Measurements from ENCODE around the gene ADCY3. TPM values are rescaled to one million over a fixed set of nuclear protein-coding genes. Genes with fewer than 3 reads are reported as not detected.

ADCY3 gene
- total and polyA plus RNA-seq, 9 of the 15 experiments (the other 6 are each of a cell fraction or from before 2014, with no cell fraction given), result 1.5 to 54.8 (median 26.3) TPM

GRCh38 chr2:24792874-24793760, 126.9 kb downstream of the ADCY3 start, which contains the start of the genes CENPO and PTRHD1 (continued):
- TF ChIP-seq, protein P1, sequence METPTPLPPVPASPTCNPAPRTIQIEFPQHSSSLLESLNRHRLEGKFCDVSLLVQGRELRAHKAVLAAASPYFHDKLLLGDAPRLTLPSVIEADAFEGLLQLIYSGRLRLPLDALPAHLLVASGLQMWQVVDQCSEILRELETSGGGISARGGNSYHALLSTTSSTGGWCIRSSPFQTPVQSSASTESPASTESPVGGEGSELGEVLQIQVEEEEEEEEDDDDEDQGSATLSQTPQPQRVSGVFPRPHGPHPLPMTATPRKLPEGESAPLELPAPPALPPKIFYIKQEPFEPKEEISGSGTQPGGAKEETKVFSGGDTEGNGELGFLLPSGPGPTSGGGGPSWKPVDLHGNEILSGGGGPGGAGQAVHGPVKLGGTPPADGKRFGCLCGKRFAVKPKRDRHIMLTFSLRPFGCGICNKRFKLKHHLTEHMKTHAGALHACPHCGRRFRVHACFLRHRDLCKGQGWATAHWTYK (CRISPR knock-in tag; IDR thresholded peaks at IDR 0.05), result no peak; the same call in 1 of the 2 replicates
- TF ChIP-seq RHOXF2B (CRISPR knock-in tag; conservative IDR thresholded peaks at IDR 0.05) (no peak), ZNF589 (CRISPR knock-in tag; IDR thresholded peaks at IDR 0.05; ENCODE audit: low read depth) (no peak), RFX5 (IDR thresholded peaks at IDR 0.05; ENCODE audit: low read depth, low read length) (no peak), NCOA2 (IDR thresholded peaks at IDR 0.05; ENCODE audit: partially characterized antibody in 2 of 2) (no peak), ZNF41 (CRISPR knock-in tag; conservative IDR thresholded peaks at IDR 0.05) (0 out of 2 replicates have a peak, but pooled peaks have one; percentile 19), USF2 (CRISPR knock-in tag; IDR thresholded peaks at IDR 0.05) (no peak), TEAD2 (tag; IDR thresholded peaks at IDR 0.05) (no peak), RAD21 (CRISPR knock-in tag; conservative IDR thresholded peaks at IDR 0.05 in 1 of 2, IDR thresholded peaks at IDR 0.05 in 1 of 2) (peak; percentile 77), ZNF583 (CRISPR knock-in tag; IDR thresholded peaks at IDR 0.05) (no peak), ZNF23 (CRISPR knock-in tag; IDR thresholded peaks at IDR 0.05) (no peak), IRF1 (CRISPR knock-in tag; IDR thresholded peaks at IDR 0.05; ENCODE audit: borderline replicate concordance) (no peak), SMAD3 (CRISPR knock-in tag; conservative IDR thresholded peaks at IDR 0.05) (no peak), ETS1 (conservative IDR thresholded peaks at IDR 0.05; ENCODE audit: control insufficient read depth, low read depth, low read length) (peak; percentile 55; the same call in 1 of the 2 replicates), U2AF1 (optimal IDR thresholded peaks at IDR 0.05; ENCODE audit: low read depth, low read length) (no peak), HNRNPUL1 (IDR thresholded peaks at IDR 0.05; ENCODE audit: low read length) (no peak), GABPB2 (CRISPR knock-in tag; conservative IDR thresholded peaks at IDR 0.05) (no peak), E2F3 (CRISPR knock-in tag; IDR thresholded peaks at IDR 0.05) (peak; percentile 93)
- TF ChIP-seq, protein P2, sequence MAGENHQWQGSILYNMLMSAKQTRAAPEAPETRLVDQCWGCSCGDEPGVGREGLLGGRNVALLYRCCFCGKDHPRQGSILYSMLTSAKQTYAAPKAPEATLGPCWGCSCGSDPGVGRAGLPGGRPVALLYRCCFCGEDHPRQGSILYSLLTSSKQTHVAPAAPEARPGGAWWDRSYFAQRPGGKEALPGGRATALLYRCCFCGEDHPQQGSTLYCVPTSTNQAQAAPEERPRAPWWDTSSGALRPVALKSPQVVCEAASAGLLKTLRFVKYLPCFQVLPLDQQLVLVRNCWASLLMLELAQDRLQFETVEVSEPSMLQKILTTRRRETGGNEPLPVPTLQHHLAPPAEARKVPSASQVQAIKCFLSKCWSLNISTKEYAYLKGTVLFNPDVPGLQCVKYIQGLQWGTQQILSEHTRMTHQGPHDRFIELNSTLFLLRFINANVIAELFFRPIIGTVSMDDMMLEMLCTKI (IDR thresholded peaks at IDR 0.05; ENCODE audit: partially characterized antibody), result no peak
- TF ChIP-seq, protein P3, sequence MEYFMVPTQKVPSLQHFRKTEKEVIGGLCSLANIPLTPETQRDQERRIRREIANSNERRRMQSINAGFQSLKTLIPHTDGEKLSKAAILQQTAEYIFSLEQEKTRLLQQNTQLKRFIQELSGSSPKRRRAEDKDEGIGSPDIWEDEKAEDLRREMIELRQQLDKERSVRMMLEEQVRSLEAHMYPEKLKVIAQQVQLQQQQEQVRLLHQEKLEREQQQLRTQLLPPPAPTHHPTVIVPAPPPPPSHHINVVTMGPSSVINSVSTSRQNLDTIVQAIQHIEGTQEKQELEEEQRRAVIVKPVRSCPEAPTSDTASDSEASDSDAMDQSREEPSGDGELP (CRISPR knock-in tag; IDR thresholded peaks at IDR 0.05; ENCODE audit: borderline replicate concordance), result peak; percentile 81; the same call in 1 of the 2 replicates
